MCF 10A (cell line): Measurements from ENCODE around the gene MAN2B2. TPM values are rescaled to one million over a fixed set of nuclear protein-coding genes. Genes with fewer than 3 reads are reported as not detected.

Experiments used
- BruUV-seq: library from RNA; stranded (reverse); fragments of 400-500 nt; replicated peaks from 2 replicates; lab custom pipeline; 2021; lab: Mats Ljungman, UMichigan
- CTCF ChIA-PET: fragments of 300-600 bp; sonication (Branson Sonifier 250); formaldehyde crosslinking; extraction: SDS; loops from one replicate; lab custom pipeline; 2021; ENCODE audit warnings: antibody characterized with exemption, inconsistent platforms; lab: Yijun Ruan, JAX
- POLR2A ChIA-PET: fragments of 300-600, 350-650 bp; sonication (Branson Sonifier 250); formaldehyde crosslinking; extraction: SDS; loops from one replicate; lab custom pipeline; 2020; ENCODE audit warnings: antibody characterized with exemption, inconsistent platforms; lab: Yijun Ruan, JAX
- DNase-seq: peaks from one replicate; pipeline ENCODE4 v3.0.0-alpha.2; 2018; ENCODE audit not compliant: unreplicated experiment
- H3K27ac Mint-ChIP-seq: one replicate; pipeline ENCODE4 v1.8.0; 2022; ENCODE audit warnings: mild to moderate bottlenecking, low read depth, mixed read lengths; ENCODE audit not compliant: unreplicated experiment
- H3K27me3 Mint-ChIP-seq: one replicate; pipeline ENCODE4 v1.8.0; 2022; ENCODE audit warnings: mixed read lengths; ENCODE audit not compliant: insufficient read depth, unreplicated experiment
- H3K36me3 Mint-ChIP-seq: one replicate; pipeline ENCODE4 v1.8.0; 2022; ENCODE audit warnings: mild to moderate bottlenecking, moderate library complexity, mixed read lengths; ENCODE audit not compliant: insufficient read depth, unreplicated experiment
- H3K4me1 Mint-ChIP-seq: one replicate; pipeline ENCODE4 v1.8.0; 2022; ENCODE audit warnings: mixed read lengths; ENCODE audit not compliant: insufficient read depth, unreplicated experiment
- H3K4me3 Mint-ChIP-seq: one replicate; pipeline ENCODE4 v1.8.0; 2022; ENCODE audit warnings: mild to moderate bottlenecking, moderate library complexity, mixed read lengths; ENCODE audit not compliant: unreplicated experiment
- H3K9me3 Mint-ChIP-seq: one replicate; pipeline ENCODE4 v1.8.0; 2022; ENCODE audit warnings: mixed read lengths; ENCODE audit not compliant: unreplicated experiment
- CTCF ChIP-seq: fragments of 200-600 bp; IDR thresholded peaks from one replicate; pipeline ENCODE4 v1.8.0; 2022; ENCODE audit warnings: antibody characterized with exemption, mild to moderate bottlenecking; ENCODE audit not compliant: unreplicated experiment
- intact Hi-C: fragments of 100-400 bp; cut with micrococcal nuclease; formaldehyde crosslinking; loops from 2 replicates; pipeline ENCODE4 v1.14.1; 2022
- total RNA-seq: library from RNA; stranded (reverse); gene quantifications from 2 replicates; pipeline ENCODE4 v1.2.3, GENCODE V29; 2022

Gene MAN2B2
- total RNA-seq, 1 experiment from 2014 or later = 12.5 TPM

DNA sequence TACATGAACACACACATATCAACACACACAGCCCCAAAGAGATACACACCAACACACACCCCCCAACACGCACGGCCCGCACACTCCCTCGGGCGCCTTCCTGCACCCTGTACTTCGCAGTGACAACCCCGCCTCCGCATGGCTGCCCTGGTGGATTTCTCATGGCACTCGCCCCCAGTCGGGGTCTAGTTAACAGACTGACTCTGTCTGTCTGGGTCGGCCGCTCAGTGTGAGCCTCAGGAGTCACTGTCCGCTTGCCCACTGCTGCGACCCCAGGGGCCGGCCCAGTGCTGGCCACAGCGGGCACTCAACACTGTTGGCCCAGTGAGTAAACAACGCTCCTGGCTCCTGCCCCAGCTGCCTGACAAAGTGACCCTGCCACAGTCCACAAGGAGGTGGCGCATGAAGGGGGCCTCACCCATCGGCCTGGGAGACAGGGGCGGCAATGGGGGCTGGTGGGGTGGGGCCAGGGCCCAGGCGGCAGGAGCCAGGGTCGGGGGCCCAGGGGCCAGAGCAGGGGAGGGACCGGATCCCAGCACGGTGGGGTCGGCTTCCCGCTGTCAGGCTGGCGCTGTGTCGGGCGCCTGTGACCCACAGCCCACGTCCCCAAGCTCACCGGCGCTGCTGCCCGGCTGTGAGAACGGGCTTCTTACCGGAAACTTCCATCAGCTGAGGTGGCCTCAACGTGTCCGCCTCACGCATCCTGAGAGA lies 40.2 kb upstream of the MAN2B2 start:
- ChIA-PET CTCF (no interaction called here), POLR2A (no interaction called here)
- Mint-ChIP-seq H3K36me3 (no peaks in the 10 kb centered on the region), H3K4me1 (no peaks in the 10 kb centered on the region), H3K27me3 (peaks cover 12% of the 10 kb centered on the region), H3K9me3 (no peaks in the 10 kb centered on the region), H3K27ac (no peak overlapping the region), H3K4me3 (no peak overlapping the region)
- no peak for DNase-seq
- TF ChIP-seq CTCF = no peak
- no TSS peak for BruUV-seq
- intact Hi-C loops = no loop called here

GRCh38 chr4:6535329-6535692 lies 39.7 kb upstream of the MAN2B2 start:
- no peak overlapping the region for H3K27ac Mint-ChIP-seq

DNA sequence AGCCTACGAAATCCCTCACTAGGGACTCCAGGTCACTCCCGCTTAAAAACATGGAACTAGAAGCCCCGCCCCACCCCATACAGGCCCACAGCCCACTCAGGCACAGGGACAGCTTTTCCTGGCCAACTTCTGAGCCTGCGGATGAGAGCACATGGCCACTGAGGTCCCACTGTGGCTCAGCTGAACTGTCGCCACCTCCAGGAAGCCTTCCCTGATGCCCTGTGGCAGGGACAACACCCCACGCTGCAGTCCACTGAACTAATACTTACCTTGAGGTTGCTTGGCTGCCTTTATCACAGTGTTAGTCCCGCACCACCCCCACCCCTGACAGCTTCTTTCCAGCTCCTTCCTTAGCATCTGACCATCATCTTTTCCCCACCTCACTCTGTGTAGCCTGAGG lies 39.3 kb upstream of the MAN2B2 start:
- DNase-seq = no peak
- H3K9me3 Mint-ChIP-seq = peaks cover 5% of the 10 kb centered on the region
- intact Hi-C loops = no loop called here
- H3K36me3 Mint-ChIP-seq = no peaks in the 10 kb centered on the region
- ChIA-PET POLR2A (no interaction called here), CTCF (no interaction called here)
- TF ChIP-seq CTCF = no peak
- H3K4me3 Mint-ChIP-seq = no peak overlapping the region
- H3K27me3 Mint-ChIP-seq = peaks cover 13% of the 10 kb centered on the region
- H3K27ac Mint-ChIP-seq = no peak overlapping the region
- no TSS peak for BruUV-seq
- no peaks in the 10 kb centered on the region for H3K4me1 Mint-ChIP-seq

More at GRCh38 chr4:6535329-6535692, 39.7 kb upstream of the MAN2B2 start:
- Mint-ChIP-seq H3K36me3 (no peaks in the 10 kb centered on the region), H3K4me1 (no peaks in the 10 kb centered on the region), H3K4me3 (no peak overlapping the region), H3K9me3 (peaks cover 3% of the 10 kb centered on the region), H3K27me3 (peaks cover 13% of the 10 kb centered on the region)
- TF ChIP-seq CTCF = no peak
- ChIA-PET POLR2A (no interaction called here), CTCF (no interaction called here)
- DNase-seq = no peak
- intact Hi-C loops = no loop called here
- BruUV-seq = no TSS peak

DNA sequence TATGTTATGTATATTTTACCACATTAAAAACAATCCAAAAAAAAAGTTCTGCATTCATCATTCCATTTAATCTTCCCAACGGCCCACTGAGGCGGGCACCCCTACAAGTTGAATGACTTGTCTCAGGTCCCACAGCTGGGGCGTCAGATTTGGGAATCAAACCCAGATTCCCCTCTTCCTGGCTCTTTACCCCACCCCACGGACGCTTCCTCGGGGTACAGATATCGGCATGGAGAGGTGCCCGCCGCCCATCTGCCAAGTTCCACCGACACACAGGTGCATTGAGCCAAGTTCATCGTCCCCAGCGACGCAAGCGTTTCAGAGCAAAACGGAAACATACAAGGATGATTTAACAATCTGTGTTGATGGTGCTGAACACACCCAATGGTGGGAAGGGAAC lies 36.9 kb upstream of the MAN2B2 start:
- Mint-ChIP-seq H3K4me3 (no peak overlapping the region), H3K27ac (no peak overlapping the region), H3K9me3 (peaks cover 5% of the 10 kb centered on the region), H3K4me1 (no peaks in the 10 kb centered on the region), H3K36me3 (no peaks in the 10 kb centered on the region), H3K27me3 (peaks cover 13% of the 10 kb centered on the region)
- ChIA-PET CTCF (interaction anchor here (1.0 to 1.5 kb wide), 2 partner anchors 9 to 206 kb away, joined by 3 to 5 read pairs; no protein-coding TSS in a partner anchor), POLR2A (no interaction called here)
- intact Hi-C loops = no loop called here
- TF ChIP-seq CTCF = no peak
- BruUV-seq = no TSS peak
- DNase-seq = no peak
